NOMO-1 (cell line): ENCODE measurements around the gene SMIM3.
"Not testable (repeated sequence)": the region's sequence is repeated elsewhere in the genome, so short reads cannot be mapped to it uniquely, and the experiment has no call there.

Experiments
- DNase-seq, 2 experiments: peaks; one replicate each; lab custom pipeline; 2025; ENCODE audit not compliant: unreplicated experiment in 2 of 2; lab: John Stamatoyannopoulos, UW

Gene SMIM3

GRCh38 chr5:150778517-150779396 is at the start of gene SMIM3:
SMIM3 (plus strand) TSS chr5:150778757; CDS start chr5:150795441, 16,684 bp downstream.
- DNase-seq, result peak; percentile 70 to 74

DNA sequence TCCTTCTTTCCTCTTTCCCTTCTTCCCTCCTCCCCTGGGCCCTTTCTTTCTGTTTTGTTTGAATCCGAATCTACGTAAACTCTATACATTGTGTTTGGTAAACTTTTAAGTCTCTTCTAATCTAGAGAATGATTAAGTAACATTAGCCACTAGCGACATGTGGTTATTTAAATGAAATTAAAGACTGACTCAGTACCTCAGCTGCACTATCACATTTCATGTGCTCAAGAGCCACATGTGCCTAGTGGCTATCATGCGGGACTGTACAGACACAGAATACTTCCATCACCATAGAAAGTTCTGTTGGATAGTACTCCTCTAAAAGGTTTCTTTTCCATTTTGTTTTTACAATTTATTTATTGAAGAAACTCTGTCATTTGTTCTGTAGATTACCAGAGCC is 48.7 kb upstream of the SMIM3 start:
- no peak for DNase-seq

DNA sequence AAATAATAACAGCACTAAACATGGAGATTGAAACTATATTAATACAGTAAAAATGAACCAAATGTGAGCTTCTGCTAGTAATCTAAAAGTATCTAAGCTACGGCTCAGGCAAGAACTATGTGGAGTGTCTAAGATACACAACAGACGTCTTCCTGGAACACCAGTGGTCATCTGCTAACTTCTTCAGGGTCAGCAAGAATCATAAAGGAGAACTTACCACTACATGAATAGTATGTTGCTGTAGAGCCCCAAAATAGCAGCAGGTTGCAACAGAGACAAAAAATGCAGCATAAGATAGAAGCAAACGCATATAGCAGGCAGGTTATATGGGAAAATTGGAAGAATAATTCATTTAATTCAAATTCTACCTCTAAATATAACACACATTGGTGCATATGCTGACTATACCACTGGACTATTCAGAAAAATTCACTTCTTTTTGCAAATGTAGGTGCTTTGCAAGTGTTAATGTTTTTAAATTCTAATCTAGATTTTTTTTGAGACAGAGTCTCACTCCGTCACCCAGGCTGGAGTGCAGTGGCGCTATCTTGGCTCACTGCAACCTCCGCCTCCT is 46.8 kb upstream of the SMIM3 start:
- DNase-seq, result no peak

DNA sequence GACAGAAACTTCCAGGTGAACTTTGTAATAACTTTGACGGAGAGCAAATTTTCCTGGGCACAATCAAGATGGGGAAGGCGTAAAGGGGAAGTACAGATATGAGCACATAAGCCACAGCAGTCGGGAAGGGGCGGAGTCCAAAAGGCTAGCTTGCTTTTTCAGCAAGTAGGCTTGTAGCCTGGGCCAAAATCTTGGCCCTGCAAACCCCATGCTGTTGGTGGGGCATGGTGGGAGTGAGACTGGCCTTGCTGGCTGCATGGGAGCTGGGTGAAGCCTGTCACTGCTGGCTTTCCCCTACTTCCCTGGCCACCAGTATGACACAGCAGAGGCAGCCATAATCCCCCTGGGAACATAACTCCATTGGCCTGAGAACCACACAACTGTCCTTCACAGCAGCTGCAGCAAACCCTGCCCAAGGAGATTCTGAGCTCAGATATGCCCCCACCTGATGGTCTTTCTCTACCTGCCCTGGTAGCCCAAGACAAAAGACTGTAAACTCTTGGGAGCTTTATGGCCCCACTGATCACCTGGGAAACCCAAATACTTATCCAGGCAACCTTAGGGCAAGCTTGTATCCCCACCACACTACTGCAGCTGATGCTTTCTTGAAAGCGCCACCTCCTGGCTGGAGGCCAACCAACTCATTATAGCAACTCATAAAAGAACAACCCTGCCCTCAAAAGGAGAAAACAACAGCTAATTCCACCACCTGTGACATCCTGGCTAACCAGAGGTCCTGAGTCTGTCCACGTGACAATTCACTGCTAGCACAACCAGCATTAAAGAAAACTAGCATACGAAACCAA is 43.8 kb upstream of the SMIM3 start:
- peak; percentile 90 to 92 for DNase-seq

DNA sequence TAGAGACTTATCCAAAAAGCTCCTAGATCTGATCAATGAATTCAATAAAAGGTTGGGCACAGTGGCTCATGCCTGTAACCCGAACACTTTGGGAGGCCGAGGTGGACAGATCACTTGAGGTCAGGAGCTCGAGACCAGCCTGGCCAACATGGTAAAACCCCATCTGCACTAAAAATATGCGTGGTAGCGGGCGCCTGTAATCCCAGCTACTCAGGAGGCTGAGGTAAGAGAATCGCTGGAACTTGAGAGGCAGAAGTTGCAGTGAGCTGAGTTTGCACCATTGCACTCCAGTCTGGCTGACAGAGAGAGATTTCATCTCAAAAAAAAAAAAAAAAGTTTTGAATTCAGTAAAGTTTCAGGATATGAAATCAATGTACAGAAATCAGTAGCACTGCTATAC is 39.7 kb upstream of the SMIM3 start:
- no peak for DNase-seq

- DNase-seq, result no peak
These were observed 37.6 kb upstream of the SMIM3 start for GRCh38 chr5:150740992-150741391.

DNA sequence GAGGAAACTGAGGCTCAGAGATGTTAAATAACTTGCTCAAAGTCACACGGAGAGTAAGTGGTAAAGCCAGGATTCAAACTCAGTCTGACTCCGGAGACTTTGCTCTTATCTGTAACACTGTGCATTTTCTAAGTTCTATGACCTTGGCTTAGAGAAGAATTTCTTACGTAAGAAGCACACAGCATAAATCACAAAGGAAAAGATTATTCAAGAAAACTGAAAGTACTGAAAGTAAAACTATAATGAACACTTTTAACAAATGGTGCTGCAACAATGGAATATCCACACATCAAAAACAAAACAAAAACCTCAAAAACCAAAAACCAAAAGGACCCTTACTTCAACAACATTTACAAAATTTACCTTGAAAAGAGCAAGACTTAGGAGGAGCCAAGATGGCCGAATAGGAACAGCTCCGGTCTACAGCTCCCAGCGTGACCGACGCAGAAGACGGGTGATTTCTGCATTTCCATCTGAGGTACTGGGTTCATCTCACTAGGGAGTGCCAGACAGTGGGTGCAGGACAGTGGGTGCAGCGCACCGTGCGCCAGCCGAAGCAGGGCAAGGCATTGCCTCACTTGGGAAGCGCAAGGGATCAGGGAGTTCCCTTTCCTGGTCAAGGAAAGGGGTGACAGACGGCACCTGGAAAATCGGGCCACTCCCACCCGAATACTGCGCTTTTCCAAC is 36.0 kb upstream of the SMIM3 start:
- DNase-seq, result not testable (repeated sequence)

DNA sequence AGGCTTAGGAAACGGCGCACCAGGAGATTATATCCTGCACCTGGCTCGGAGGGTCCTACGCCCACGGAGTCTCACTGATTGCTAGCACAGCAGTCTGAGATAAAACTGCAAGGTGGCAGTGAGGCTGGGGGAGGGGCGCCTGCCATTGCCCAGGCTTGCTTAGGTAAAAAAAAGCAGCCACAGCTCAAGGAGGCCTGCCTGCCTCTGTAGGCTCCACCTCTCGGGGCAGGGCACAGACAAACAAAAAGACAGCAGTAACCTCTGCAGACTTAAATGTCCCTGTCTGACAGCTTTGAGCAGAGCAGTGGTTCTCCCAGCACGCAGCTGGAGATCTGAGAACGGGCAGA is 35.4 kb upstream of the SMIM3 start:
- DNase-seq, result not testable (repeated sequence)

GRCh38 chr5:150750469-150750868 is 28.1 kb upstream of the SMIM3 start:
- no peak for DNase-seq

GRCh38 chr5:150751096-150751891 is 27.3 kb upstream of the SMIM3 start:
- DNase-seq, result no peak

GRCh38 chr5:150753463-150753862 is 25.1 kb upstream of the SMIM3 start:
- no peak for DNase-seq

DNA sequence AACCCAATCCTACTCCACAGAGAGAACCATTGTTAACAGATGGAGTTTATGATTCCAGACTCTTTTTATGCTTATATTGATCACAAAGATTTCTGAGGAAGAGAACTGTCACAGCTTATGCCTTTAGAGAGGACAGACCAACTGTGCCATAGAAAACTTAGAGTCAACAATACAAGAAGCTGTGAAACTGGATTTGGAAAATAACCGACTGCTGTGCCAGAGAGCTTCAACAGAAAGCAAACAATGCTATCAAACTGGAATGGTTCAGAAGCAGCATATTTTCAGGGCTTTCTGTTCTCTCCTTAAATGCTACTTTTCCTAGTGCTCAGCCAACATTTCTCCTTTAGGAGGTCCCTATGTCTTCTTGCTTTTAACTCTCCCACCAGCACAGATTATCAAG is 24.7 kb upstream of the SMIM3 start:
- no peak for DNase-seq

GRCh38 chr5:150757087-150757649 is 21.4 kb upstream of the SMIM3 start:
- no peak for DNase-seq

DNA sequence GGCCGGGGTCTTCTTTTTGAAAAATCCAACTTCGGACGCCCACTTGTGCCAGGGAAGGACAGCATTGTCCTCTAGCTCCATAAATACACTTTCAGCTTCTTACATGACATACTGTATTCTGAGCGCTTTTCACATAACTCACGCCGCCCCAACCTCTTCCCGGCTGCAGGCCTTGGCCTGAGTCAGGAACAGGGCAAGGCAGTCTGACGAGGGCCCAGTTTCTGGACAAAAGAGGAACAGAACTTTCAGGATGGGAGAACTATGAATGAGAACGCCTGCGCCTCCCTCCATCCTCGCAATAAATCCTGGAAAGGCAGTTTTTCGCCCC is 20.4 kb upstream of the SMIM3 start:
- DNase-seq, result no peak

DNA sequence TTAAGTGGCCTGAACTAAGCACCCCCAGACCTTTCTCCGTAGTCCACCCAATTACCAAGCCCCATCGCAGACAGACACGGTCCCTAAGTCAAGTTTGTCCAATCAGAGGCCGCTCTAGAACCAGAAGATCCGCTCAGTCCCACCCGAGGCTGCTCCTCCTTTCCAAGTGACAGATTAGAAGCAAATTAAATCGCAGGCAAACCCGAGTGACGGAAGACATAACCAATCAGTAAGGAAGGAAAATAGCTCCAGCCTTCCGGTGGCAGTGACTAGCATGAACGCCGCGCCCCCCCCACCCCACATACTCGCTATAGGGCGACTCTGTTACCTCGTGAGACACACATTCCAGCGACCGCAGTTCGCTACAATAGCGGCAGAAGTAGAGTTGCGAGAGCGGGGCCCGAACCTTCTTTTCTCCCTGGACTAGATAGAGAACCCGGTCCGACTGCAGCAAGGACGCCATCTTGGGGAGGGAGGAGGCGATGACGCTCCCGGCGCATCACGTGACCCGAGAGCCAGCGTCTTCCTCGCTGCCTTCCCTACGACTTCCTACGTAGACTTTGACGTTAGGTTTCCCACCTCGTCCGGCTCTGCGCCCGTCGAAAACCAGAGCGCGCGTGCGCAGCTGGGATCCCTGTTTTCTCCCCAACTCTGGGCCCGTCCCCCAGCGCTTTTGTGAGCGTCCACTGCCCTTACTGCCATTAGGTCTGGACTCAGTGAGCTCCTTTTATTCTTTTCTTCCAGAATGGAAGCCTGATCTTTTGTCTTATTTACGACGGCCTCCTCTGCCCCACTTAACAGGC is 19.8 kb upstream of the SMIM3 start, which contains the start of gene DCTN4:
TSS of gene DCTN4 (minus strand) at position 487 of the 803 bp plus-strand sequence. CDS start at position 463, 24 bp downstream.
- DNase-seq, result peak; percentile 93 to 99

- DNase-seq, result no peak
These were observed 19.3 kb upstream of the SMIM3 start for GRCh38 chr5:150759334-150759583.

DNA sequence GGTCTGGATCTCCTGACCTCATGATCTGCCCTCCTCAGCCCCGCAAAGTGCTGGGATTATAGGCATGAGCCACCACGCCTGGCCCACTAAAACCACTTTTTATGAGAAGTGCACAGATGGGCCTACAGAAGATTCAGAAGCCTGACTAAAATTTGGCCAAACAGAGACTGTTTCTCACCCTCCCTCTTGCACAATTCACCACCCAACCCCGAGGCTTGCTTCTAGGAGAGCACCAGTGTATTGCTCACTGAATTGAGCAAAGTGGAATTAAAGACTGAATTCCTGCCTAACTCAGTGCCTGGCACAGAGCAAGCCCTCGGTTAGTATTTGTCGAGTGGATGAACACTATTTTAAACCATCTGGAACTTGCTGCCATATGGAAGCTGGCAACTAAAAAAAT is 16.3 kb upstream of the SMIM3 start:
- peak; percentile 70 to 81 for DNase-seq

GRCh38 chr5:150763023-150763769 is 15.4 kb upstream of the SMIM3 start:
- DNase-seq, result peak; percentile 93 to 97

DNA sequence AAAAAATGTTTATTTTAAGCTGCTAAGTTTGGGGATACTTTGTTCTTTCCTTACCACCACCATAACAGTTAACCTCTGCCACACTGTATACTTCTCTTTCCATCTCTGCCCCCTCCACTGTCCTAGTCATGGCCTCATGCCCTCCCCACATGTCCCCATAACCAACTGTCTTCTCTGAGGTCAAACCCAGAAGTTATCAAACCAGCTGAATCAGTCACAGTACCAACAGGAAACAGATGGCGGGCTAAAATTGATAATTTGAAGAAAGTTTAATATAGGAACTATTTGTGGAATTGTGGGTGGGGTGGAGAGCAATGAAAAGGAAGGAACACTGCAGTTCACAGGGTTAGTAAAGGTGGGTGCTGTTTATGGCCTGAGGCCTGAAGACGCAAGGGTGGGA is 14.0 kb upstream of the SMIM3 start:
- DNase-seq, result peak; percentile 89 to 90
